GM23248 (cell line): ENCODE results near the gene AGO3. TPM values are rescaled to one million over a fixed set of nuclear protein-coding genes. Genes with fewer than 3 reads are reported as not detected.
"Not testable (repeated sequence)": the region's sequence is repeated elsewhere in the genome, so short reads cannot be mapped to it uniquely, and the experiment has no call there.

Experiments used
- DNase-seq: peaks from one replicate; pipeline ENCODE4 v3.0.0-alpha.2; 2015
- H2AFZ ChIP-seq: fragments of 200-600 bp; sonication (generic); 2 replicates; pipeline ENCODE4 v1.6.1; 2016; ENCODE audit warnings: antibody characterized with exemption
- H3F3A ChIP-seq: fragments of 200-600 bp; sonication (generic); 2 replicates; pipeline ENCODE4 v1.6.1; 2016; ENCODE audit warnings: mild to moderate bottlenecking, antibody characterized with exemption, mixed run types; ENCODE audit not compliant: insufficient read depth
- H3K27ac ChIP-seq: fragments of 200-600 bp; sonication (generic); 2 replicates; pipeline ENCODE4 v1.5.1; 2016; ENCODE audit warnings: mild to moderate bottlenecking
- H3K27me3 ChIP-seq: fragments of 200-600 bp; sonication (generic); replicated peaks from 2 replicates; pipeline ENCODE4 v1.6.1; 2016; ENCODE audit warnings: mild to moderate bottlenecking; ENCODE audit not compliant: insufficient read depth
- H3K36me3 ChIP-seq: fragments of 200-600 bp; sonication (generic); 2 replicates; pipeline ENCODE4 v1.6.1; 2016; ENCODE audit warnings: low read depth, mild to moderate bottlenecking
- H3K4me1 ChIP-seq: fragments of 200-600 bp; sonication (generic); 2 replicates; pipeline ENCODE4 v1.6.1; 2016; ENCODE audit warnings: mild to moderate bottlenecking; ENCODE audit not compliant: insufficient read depth
- H3K4me2 ChIP-seq: fragments of 200-600 bp; sonication (generic); one replicate; pipeline ENCODE4 v1.6.1; 2016; ENCODE audit warnings: mild to moderate bottlenecking; ENCODE audit not compliant: unreplicated experiment
- H3K4me3 ChIP-seq: fragments of 200-600 bp; sonication (generic); 2 replicates; pipeline ENCODE4 v1.5.1; 2016; ENCODE audit warnings: mild to moderate bottlenecking
- H3K79me2 ChIP-seq: fragments of 200-600 bp; sonication (generic); 2 replicates; pipeline ENCODE4 v1.6.1; 2016; ENCODE audit warnings: mild to moderate bottlenecking; ENCODE audit not compliant: insufficient read depth
- H3K9ac ChIP-seq: fragments of 200-600 bp; sonication (generic); 2 replicates; pipeline ENCODE4 v1.6.1; 2016; ENCODE audit warnings: mild to moderate bottlenecking
- H3K9me2 ChIP-seq: fragments of 200-600 bp; sonication (generic); 2 replicates; pipeline ENCODE4 v1.6.1; 2016; ENCODE audit warnings: mixed run types, mild to moderate bottlenecking, moderate library complexity; ENCODE audit not compliant: insufficient read depth
- H3K9me3 ChIP-seq: fragments of 200-600 bp; sonication (generic); one replicate; pipeline ENCODE4 v1.6.1; 2017; ENCODE audit warnings: low read depth
- H4K20me1 ChIP-seq: fragments of 200-600 bp; sonication (generic); 2 replicates; pipeline ENCODE4 v1.6.0; 2016; ENCODE audit not compliant: insufficient read depth
- EZH2 ChIP-seq: fragments of 200-600 bp; sonication (generic); IDR thresholded peaks from 2 replicates; pipeline ENCODE4 v1.6.1; 2018; ENCODE audit warnings: antibody characterized with exemption, mild to moderate bottlenecking; ENCODE audit not compliant: insufficient read depth, poor library complexity, severe bottlenecking
- EZH2phosphoT487 ChIP-seq: fragments of 200-600 bp; sonication (generic); IDR thresholded peaks from 2 replicates; pipeline ENCODE4 v1.6.1; 2018; ENCODE audit warnings: antibody characterized with exemption, moderate library complexity, mild to moderate bottlenecking, low read depth; ENCODE audit not compliant: insufficient read depth
- WGBS, 2 experiments: methylation state at CpG; one replicate each; pipeline ENCODE4 v1.1.6; 2015 to 2017; ENCODE audit warnings: low lambda C conversion rate in 2 of 2, low coverage in 1 of 2; ENCODE audit errors: missing lambda C conversion rate in 2 of 2; 5-methylcytosine and 5-hydroxymethylcytosine counted together
- in situ Hi-C: fragments of 300-500 bp; cut with MboI; formaldehyde crosslinking; loops from 2 replicates; pipeline ENCODE4 v1.15.0; 2020
- polyA plus RNA-seq: library from polyadenylated mRNA; unstranded; fragments of >200 nt; fragmentation: Nextera tagmentation; extraction: Ambion mirVana; gene quantifications from 2 replicates; pipeline ENCODE4 v1.2.1, GENCODE V29; 2016
- total RNA-seq: library from RNA; depleted of rRNA; stranded (reverse); fragments of >200 nt; shearing (Covaris generic); gene quantifications from 2 replicates; pipeline ENCODE4 v1.2.3, GENCODE V29; 2014

Gene AGO3
- total and polyA plus RNA-seq, 2 experiments from 2014 or later = 7.9 to 14.2 TPM

- no peaks in the 10 kb centered on the region for H3K9me2 ChIP-seq
- WGBS, 2 experiments = 80 to 82% methylated on average over 2 of the region's 2 CpGs
- no peak overlapping the region for H2AFZ ChIP-seq
- no peaks in the 10 kb centered on the region for H3K4me1 ChIP-seq
- DNase-seq = no peak
- H3K4me3 ChIP-seq = no peak overlapping the region
- H3K27me3 ChIP-seq = no peaks in the 10 kb centered on the region
- no peak for TF ChIP-seq EZH2phosphoT487
- H4K20me1 ChIP-seq = no peaks in the 10 kb centered on the region
- H3K79me2 ChIP-seq = peaks cover 22% of the 10 kb centered on the region
- H3K36me3 ChIP-seq = peaks cover 7% of the 10 kb centered on the region; the same call in 1 of the 2 replicates
- in situ Hi-C loops = no loop called here
- H3K4me2 ChIP-seq = no peak overlapping the region
- no peaks in the 10 kb centered on the region for H3F3A ChIP-seq
- no peaks in the 10 kb centered on the region for H3K9me3 ChIP-seq
- no peak overlapping the region for H3K9ac ChIP-seq
- no peak overlapping the region for H3K27ac ChIP-seq
These were observed 43.4 kb upstream of the AGO3 start for GRCh38 chr1:35887508-35887907.

- H3K9ac ChIP-seq = no peak overlapping the region
- no peak for DNase-seq
- H3K27me3 ChIP-seq = no peaks in the 10 kb centered on the region
- in situ Hi-C loops = no loop called here
- H3K4me2 ChIP-seq = no peak overlapping the region
- no peak overlapping the region for H3K27ac ChIP-seq
- WGBS, 2 experiments = 93 to 97% methylated on average over 11 of the region's 11 CpGs
- TF ChIP-seq EZH2phosphoT487 (no peak), EZH2 (no peak)
- no peaks in the 10 kb centered on the region for H3F3A ChIP-seq
- H3K9me3 ChIP-seq = no peaks in the 10 kb centered on the region
- no peak overlapping the region for H3K4me3 ChIP-seq
- peaks cover 7% of the 10 kb centered on the region; the same call in 1 of the 2 replicates for H3K36me3 ChIP-seq
- H3K9me2 ChIP-seq = no peaks in the 10 kb centered on the region
- H4K20me1 ChIP-seq = no peaks in the 10 kb centered on the region
- H3K4me1 ChIP-seq = no peaks in the 10 kb centered on the region
- no peak overlapping the region for H2AFZ ChIP-seq
- peaks cover 21% of the 10 kb centered on the region for H3K79me2 ChIP-seq
These were observed 42.6 kb upstream of the AGO3 start for GRCh38 chr1:35888255-35888654.

- H3K4me1 ChIP-seq, H3K9me3 ChIP-seq, H2AFZ ChIP-seq, H3K9me2 ChIP-seq, H3K27me3 ChIP-seq, H3K4me2 ChIP-seq, H4K20me1 ChIP-seq, H3F3A ChIP-seq, H3K27ac ChIP-seq, DNase-seq, in situ Hi-C loops, H3K4me3 ChIP-seq, H3K9ac ChIP-seq, H3K36me3 ChIP-seq: not testable (repeated sequence)
- 87 to 92% methylated on average over 3 of the region's 3 CpGs for WGBS, 2 experiments
- H3K79me2 ChIP-seq = peaks cover 18% of the 10 kb centered on the region; the same call in 1 of the 2 replicates
These were observed 41.9 kb upstream of the AGO3 start for GRCh38 chr1:35888981-35889380.

GRCh38 chr1:35893051-35893879 lies 37.6 kb upstream of the AGO3 start:
- no peak overlapping the region for H3K4me2 ChIP-seq
- DNase-seq = no peak
- H4K20me1 ChIP-seq = no peaks in the 10 kb centered on the region
- H3K4me3 ChIP-seq = no peak overlapping the region
- TF ChIP-seq EZH2 (no peak), EZH2phosphoT487 (no peak)
- peaks cover 7% of the 10 kb centered on the region; the same call in 1 of the 2 replicates for H3K36me3 ChIP-seq
- WGBS, 2 experiments = 98 to 99% methylated on average over 14 of the region's 14 CpGs
- H3K27me3 ChIP-seq = no peaks in the 10 kb centered on the region
- in situ Hi-C loops = no loop called here
- no peak overlapping the region for H3K27ac ChIP-seq
- no peak overlapping the region for H2AFZ ChIP-seq
- no peaks in the 10 kb centered on the region for H3K4me1 ChIP-seq
- no peaks in the 10 kb centered on the region for H3K9me3 ChIP-seq
- no peaks in the 10 kb centered on the region for H3K9me2 ChIP-seq
- H3F3A ChIP-seq = no peaks in the 10 kb centered on the region
- H3K9ac ChIP-seq = no peak overlapping the region
- no peaks in the 10 kb centered on the region for H3K79me2 ChIP-seq

- no peaks in the 10 kb centered on the region for H3K79me2 ChIP-seq
- no peaks in the 10 kb centered on the region for H3K9me3 ChIP-seq
- no peak overlapping the region for H3K4me2 ChIP-seq
- no peak overlapping the region for H3K27ac ChIP-seq
- H3K36me3 ChIP-seq = peaks cover 7% of the 10 kb centered on the region; the same call in 1 of the 2 replicates
- H3K4me3 ChIP-seq = no peak overlapping the region
- H3F3A ChIP-seq = no peaks in the 10 kb centered on the region
- no peak for DNase-seq
- TF ChIP-seq EZH2phosphoT487 (no peak), EZH2 (no peak)
- H3K4me1 ChIP-seq = no peaks in the 10 kb centered on the region
- H2AFZ ChIP-seq = no peak overlapping the region
- H4K20me1 ChIP-seq = no peaks in the 10 kb centered on the region
- 96 to 98% methylated on average over 6 of the region's 6 CpGs for WGBS, 2 experiments
- no peaks in the 10 kb centered on the region for H3K9me2 ChIP-seq
- in situ Hi-C loops = no loop called here
- H3K9ac ChIP-seq = no peak overlapping the region
- no peaks in the 10 kb centered on the region for H3K27me3 ChIP-seq
These were observed 36.7 kb upstream of the AGO3 start for GRCh38 chr1:35894183-35894582.
